GM18867 (cell line): Measurements from ENCODE around the gene MARCHF3.
A peak's percentile ranks its signal among the peaks of the same experiment; 100 is the strongest.
"Not testable (repeated sequence)": the region's sequence is repeated elsewhere in the genome, so short reads cannot be mapped to it uniquely, and the experiment has no call there.

ENCODE experiments used
- ATAC-seq: cut with Tn5 transposase; IDR thresholded peaks from one replicate; pipeline ENCODE4 v1.9.1; 2021; ENCODE audit warnings: mild to moderate bottlenecking, moderate library complexity; ENCODE audit not compliant: unreplicated experiment

MARCHF3 gene

GRCh38 chr5:127051591-127051990, 21.2 kb upstream of the MARCHF3 start:
- no peak for ATAC-seq

- no peak for ATAC-seq
Measured at GRCh38 chr5:127046343-127047072, 16.1 kb upstream of the MARCHF3 start.

GRCh38 chr5:127042593-127042992, 12.2 kb upstream of the MARCHF3 start:
- no peak for ATAC-seq

- no peak for ATAC-seq
Measured at GRCh38 chr5:127041571-127041970, 11.2 kb upstream of the MARCHF3 start.

GRCh38 chr5:127040796-127041520, 10.6 kb upstream of the MARCHF3 start:
- no peak for ATAC-seq

- no peak for ATAC-seq
Measured at GRCh38 chr5:127038550-127038949, 8.2 kb upstream of the MARCHF3 start.

GRCh38 chr5:127031863-127032232, 1.5 kb upstream of the MARCHF3 start:
- ATAC-seq, result no peak

- peak; percentile 20 for ATAC-seq
Measured at GRCh38 chr5:127031147-127031862, 947 bp upstream of the MARCHF3 start.

GRCh38 chr5:127029581-127030258, 638 bp downstream of the MARCHF3 start:
- ATAC-seq, result peak; percentile 18

- ATAC-seq, result no peak
Measured at GRCh38 chr5:127028822-127029457, 1.4 kb downstream of the MARCHF3 start.

- no peak for ATAC-seq
Measured at GRCh38 chr5:127027539-127027938, 2.8 kb downstream of the MARCHF3 start.

- no peak for ATAC-seq
Measured at GRCh38 chr5:127026166-127026565, 4.2 kb downstream of the MARCHF3 start.

- ATAC-seq, result no peak
Measured at GRCh38 chr5:127025467-127025866, 4.9 kb downstream of the MARCHF3 start.

GRCh38 chr5:127024821-127025220, 5.5 kb downstream of the MARCHF3 start:
- ATAC-seq, result no peak

GRCh38 chr5:127023552-127024191, 6.7 kb downstream of the MARCHF3 start:
- ATAC-seq, result not testable (repeated sequence)

GRCh38 chr5:127022846-127023245, 7.5 kb downstream of the MARCHF3 start:
- ATAC-seq, result no peak

- ATAC-seq, result no peak
Measured at GRCh38 chr5:127019928-127020327, 10.4 kb downstream of the MARCHF3 start.

- ATAC-seq, result not testable (repeated sequence)
Measured at GRCh38 chr5:127016722-127017121, 13.6 kb downstream of the MARCHF3 start.

- ATAC-seq, result no peak
Measured at GRCh38 chr5:127015716-127016115, 14.6 kb downstream of the MARCHF3 start.

GRCh38 chr5:127014573-127014972, 15.8 kb downstream of the MARCHF3 start:
- no peak for ATAC-seq
